CD4-positive, alpha-beta T cell (primary cell): ENCODE results near the gene GOLT1A. TPM values are rescaled to one million over a fixed set of nuclear protein-coding genes. Genes with fewer than 3 reads are reported as not detected.

Experiments used
- ATAC-seq: fragments of 200-7000 bp; cut with Tn5 transposase; one replicate; pipeline ENCODE4 v1.10.0; 2022; ENCODE audit warnings: mild to moderate bottlenecking; ENCODE audit not compliant: poor library complexity
- CTCF ChIA-PET: fragments of 350-600 bp; sonication (Branson Sonifier 250); formaldehyde crosslinking; loops from one replicate; lab custom pipeline; 2021; ENCODE audit warnings: antibody characterized with exemption, inconsistent platforms; lab: Charles Lee
- POLR2A ChIA-PET: fragments of 350-600 bp; sonication (Branson Sonifier 250); formaldehyde crosslinking; loops from one replicate; lab custom pipeline; 2021; ENCODE audit warnings: antibody characterized with exemption, inconsistent platforms; lab: Charles Lee
- DNase-seq, 14 experiments: peaks; one replicate each; pipeline ENCODE4 v3.0.0-alpha.2; 2013 to 2020; ENCODE audit warnings: mixed read lengths in 2 of 14
- H3K27ac ChIP-seq, 2 donors: one replicate each; pipeline versions ENCODE4 v1.5.1 to v1.7.0; 2013; ENCODE audit warnings: low read length in 2 of 2, low read depth in 1 of 2, mild to moderate bottlenecking in 1 of 2
- H3K27me3 ChIP-seq, 2 experiments: 1 replicate in 1 of 2; 2 replicates in 1 of 2; pipeline versions ENCODE4 v1.6.1 to v1.7.0; 2013; ENCODE audit warnings: low read length in 2 of 2, control low read depth in 1 of 2, mild to moderate bottlenecking in 1 of 2, moderate library complexity in 1 of 2; ENCODE audit not compliant: insufficient read depth in 2 of 2, control insufficient read depth in 1 of 2
- H3K36me3 ChIP-seq: one replicate; pipeline ENCODE4 v1.6.1; 2013; ENCODE audit warnings: low read length, control low read depth; ENCODE audit not compliant: insufficient read depth
- H3K4me1 ChIP-seq: one replicate; pipeline ENCODE4 v1.6.1; 2013; ENCODE audit warnings: low read length, control low read depth; ENCODE audit not compliant: insufficient read depth
- H3K4me3 ChIP-seq: one replicate; pipeline ENCODE4 v1.5.1; 2013; ENCODE audit warnings: mild to moderate bottlenecking, low read length, moderate library complexity
- H3K9me3 ChIP-seq, 2 experiments: 1 replicate in 1 of 2; 2 replicates in 1 of 2; pipeline versions ENCODE4 v1.6.1 to v1.7.0; 2013; ENCODE audit warnings: low read length in 2 of 2, mild to moderate bottlenecking in 2 of 2, control low read depth in 1 of 2, moderate library complexity in 1 of 2; ENCODE audit not compliant: control insufficient read depth in 1 of 2, insufficient read depth in 1 of 2
- H3K27ac Mint-ChIP-seq: one replicate; pipeline ENCODE4 v1.8.0; 2020; ENCODE audit warnings: mixed read lengths
- H3K27me3 Mint-ChIP-seq: one replicate; pipeline ENCODE4 v1.8.0; 2021; ENCODE audit warnings: mixed read lengths
- H3K36me3 Mint-ChIP-seq: one replicate; pipeline ENCODE4 v1.8.0; 2021; ENCODE audit warnings: low read depth, mixed read lengths
- H3K4me1 Mint-ChIP-seq: one replicate; pipeline ENCODE4 v1.8.0; 2021; ENCODE audit warnings: low read depth, mixed read lengths
- H3K4me3 Mint-ChIP-seq: one replicate; pipeline ENCODE4 v1.8.0; 2020; ENCODE audit warnings: mild to moderate bottlenecking, mixed read lengths
- H3K9me3 Mint-ChIP-seq: one replicate; pipeline ENCODE4 v1.8.0; 2020; ENCODE audit warnings: mixed read lengths
- intact Hi-C, 2 experiments: fragments of 100-400 bp; cut with DNase I in 1 of 2; cut with micrococcal nuclease in 1 of 2; formaldehyde crosslinking; loops; one replicate each; pipeline versions ENCODE4 v1.15.1 to v1.9.0; 2023 to 2025; cut with DNase I, micrococcal nuclease
- total RNA-seq, 174 experiments: library from RNA in 2 of 174; stranded (reverse) in 2 of 174; gene quantifications; one replicate each; pipeline ENCODE4 v1.2.3 and lab custom pipeline; 2021 to 2026
- TF ChIP-seq, protein P1 (sequence below): fragments of 200-600 bp; IDR thresholded peaks from one replicate; pipeline ENCODE4 v1.8.0; 2022; ENCODE audit warnings: antibody characterized with exemption, mild to moderate bottlenecking

GOLT1A gene
- total RNA-seq, 2 experiments from 2014 or later, result 0.30 TPM; not detected in 1

DNA sequence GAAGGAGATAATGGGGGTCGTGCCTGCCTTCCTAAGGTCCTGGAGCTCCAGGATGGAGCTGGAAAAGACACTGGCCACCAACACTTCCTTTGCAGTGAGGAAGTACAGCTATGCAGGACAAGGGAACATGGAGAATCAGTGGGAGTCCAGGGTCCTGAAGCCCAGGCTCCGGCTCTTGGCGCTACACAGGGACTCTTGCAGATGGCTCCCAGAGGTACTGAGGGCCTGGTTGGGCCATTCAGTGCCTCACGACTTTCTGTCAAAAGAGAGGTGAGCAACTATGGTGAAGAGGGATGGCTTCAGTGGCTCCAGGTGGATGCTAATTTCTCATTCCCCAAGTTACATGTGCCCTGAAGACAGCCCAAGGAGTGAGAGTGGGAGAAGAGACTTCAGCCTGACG lies 60.1 kb downstream of the GOLT1A start:
- no peaks in the 10 kb centered on the region for H3K36me3 ChIP-seq
- intact Hi-C loops, result loop anchor here in 1 of 2 experiments (10.0 kb wide), 1 partner anchor 651 kb away; no protein-coding TSS in a partner anchor
- H3K36me3 Mint-ChIP-seq, result no peaks in the 10 kb centered on the region
- TF ChIP-seq, protein P1, sequence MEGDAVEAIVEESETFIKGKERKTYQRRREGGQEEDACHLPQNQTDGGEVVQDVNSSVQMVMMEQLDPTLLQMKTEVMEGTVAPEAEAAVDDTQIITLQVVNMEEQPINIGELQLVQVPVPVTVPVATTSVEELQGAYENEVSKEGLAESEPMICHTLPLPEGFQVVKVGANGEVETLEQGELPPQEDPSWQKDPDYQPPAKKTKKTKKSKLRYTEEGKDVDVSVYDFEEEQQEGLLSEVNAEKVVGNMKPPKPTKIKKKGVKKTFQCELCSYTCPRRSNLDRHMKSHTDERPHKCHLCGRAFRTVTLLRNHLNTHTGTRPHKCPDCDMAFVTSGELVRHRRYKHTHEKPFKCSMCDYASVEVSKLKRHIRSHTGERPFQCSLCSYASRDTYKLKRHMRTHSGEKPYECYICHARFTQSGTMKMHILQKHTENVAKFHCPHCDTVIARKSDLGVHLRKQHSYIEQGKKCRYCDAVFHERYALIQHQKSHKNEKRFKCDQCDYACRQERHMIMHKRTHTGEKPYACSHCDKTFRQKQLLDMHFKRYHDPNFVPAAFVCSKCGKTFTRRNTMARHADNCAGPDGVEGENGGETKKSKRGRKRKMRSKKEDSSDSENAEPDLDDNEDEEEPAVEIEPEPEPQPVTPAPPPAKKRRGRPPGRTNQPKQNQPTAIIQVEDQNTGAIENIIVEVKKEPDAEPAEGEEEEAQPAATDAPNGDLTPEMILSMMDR, result no peak
- ATAC-seq (no peak), DNase-seq (peak in 1 of 14 experiments; percentile 8)
- no peaks in the 10 kb centered on the region for H3K9me3 Mint-ChIP-seq
- no peak overlapping the region for H3K4me3 ChIP-seq
- peaks cover 18% of the 10 kb centered on the region for H3K4me1 ChIP-seq
- ChIA-PET POLR2A (no interaction called here), CTCF (no interaction called here)
- H3K4me1 Mint-ChIP-seq, result peaks cover 11% of the 10 kb centered on the region
- no peak overlapping the region for H3K27ac Mint-ChIP-seq
- H3K27me3 Mint-ChIP-seq, result peaks cover 11% of the 10 kb centered on the region
- H3K4me3 Mint-ChIP-seq, result peak overlapping the region; percentile 54
- peaks cover 0 to 7% of the 10 kb centered on the region in 2 experiments for H3K27me3 ChIP-seq
- H3K27ac ChIP-seq, result no peak overlapping the region
- H3K9me3 ChIP-seq, result no peaks in the 10 kb centered on the region

DNA sequence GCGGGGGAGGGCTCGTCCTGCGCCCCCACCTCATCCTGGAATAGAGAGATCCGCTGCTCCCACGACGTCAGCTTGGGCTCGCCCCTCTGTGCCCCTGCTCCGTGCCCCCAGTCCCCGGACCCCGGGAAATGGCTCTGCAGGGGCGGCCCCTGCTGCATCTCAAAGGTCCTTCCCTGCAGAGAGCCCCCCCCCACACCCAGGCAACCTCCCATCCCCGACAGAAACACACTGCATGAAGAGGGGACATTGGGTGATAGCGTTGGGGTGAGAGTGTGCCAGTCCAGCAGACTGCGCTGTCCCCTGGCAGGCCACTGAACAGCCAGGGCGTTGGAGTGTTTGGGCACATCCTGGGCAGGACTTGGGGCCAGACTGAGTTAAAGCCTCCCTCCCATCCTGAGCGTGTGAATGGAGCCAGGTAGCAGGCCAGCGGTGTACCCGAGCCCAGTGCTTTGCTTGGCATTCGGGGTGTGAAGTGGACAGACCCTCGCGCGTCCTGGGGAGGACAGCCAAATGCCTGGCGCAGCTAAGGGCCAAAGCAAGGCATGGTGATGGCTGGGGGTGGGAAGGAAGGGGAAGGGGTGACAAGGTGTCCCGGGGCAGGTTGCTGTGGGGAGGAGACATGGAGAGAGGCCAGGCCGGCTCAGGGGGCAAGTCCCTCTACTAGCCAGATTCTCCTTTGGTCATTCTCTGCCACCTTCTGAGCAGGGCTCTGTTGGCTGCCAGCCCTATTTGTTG lies 61.3 kb downstream of the GOLT1A start:
- Histone ChIP-seq H3K4me1 (peaks cover 18% of the 10 kb centered on the region), H3K4me3 (peak overlapping the region; percentile 58), H3K27ac (no peak overlapping the region), H3K36me3 (no peaks in the 10 kb centered on the region), H3K9me3 (no peaks in the 10 kb centered on the region), H3K27me3 (peaks cover 0 to 7% of the 10 kb centered on the region in 2 experiments)
- Mint-ChIP-seq H3K4me1 (peaks cover 11% of the 10 kb centered on the region), H3K27ac (peak overlapping the region; percentile 49), H3K9me3 (no peaks in the 10 kb centered on the region), H3K27me3 (peaks cover 8% of the 10 kb centered on the region), H3K4me3 (peak overlapping the region; percentile 78), H3K36me3 (no peaks in the 10 kb centered on the region)
- intact Hi-C loops, result loop anchor here in 1 of 2 experiments (10.0 kb wide), 1 partner anchor 652 kb away; no protein-coding TSS in a partner anchor
- TF ChIP-seq, protein P1, result no peak
- ATAC-seq (peak; percentile 1), DNase-seq (peak in 1 of 14 experiments; percentile 10)
- ChIA-PET POLR2A (interaction anchor here (1.2 kb wide), 1 partner anchor 387 kb away, joined by 3 read pairs; the partner anchor contains the start of gene LAX1), CTCF (interaction anchor here (1.3 to 2.6 kb wide), 2 partner anchors 10 to 23 kb away, joined by 3 to 6 read pairs; no protein-coding TSS in a partner anchor)

DNA sequence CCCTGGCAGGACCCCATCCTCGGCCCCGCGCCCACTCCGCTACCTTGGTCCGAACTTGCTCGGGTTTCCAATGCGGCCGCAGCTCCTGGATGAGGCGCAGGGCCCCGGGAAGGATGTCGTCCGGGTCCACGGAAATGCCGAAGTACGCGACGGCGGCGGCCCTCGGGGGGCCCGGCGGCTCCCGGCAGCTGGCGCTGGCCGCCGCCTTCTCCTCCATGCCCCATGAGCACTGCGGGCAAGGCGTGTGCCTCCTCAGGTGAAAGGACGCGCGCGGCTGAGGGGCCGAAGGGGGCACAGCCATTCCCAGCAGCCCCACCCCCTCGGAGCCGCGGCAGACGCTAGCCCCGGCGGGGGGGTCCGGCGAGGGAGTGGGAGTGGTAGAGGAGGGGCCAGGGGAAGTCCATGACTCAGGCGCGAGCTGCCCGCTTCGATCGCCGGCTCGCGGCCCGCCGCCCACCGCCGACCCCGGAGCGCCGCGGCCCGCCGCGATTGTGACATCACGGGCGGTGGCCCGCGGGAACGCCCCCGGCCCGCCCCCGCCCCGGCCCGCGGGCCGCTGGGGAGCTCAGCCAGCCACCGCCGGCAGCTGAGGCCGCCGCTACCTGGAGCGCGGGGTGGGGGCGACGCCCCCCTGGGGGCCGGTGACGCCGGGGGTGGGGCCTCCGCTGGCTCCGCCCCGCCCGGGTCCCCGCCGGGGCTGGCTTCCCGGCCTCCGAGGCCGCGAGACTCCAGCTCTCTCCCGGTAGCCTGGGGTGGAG lies 62.1 kb downstream of the GOLT1A start, which contains the start of gene ETNK2:
ETNK2 (minus strand) TSS at position 493 of the 758 bp plus-strand sequence; CDS start at position 301, 192 bp downstream.
- POLR2A ChIA-PET, result interaction anchor here (0.7 to 1.2 kb wide), 4 partner anchors 14 to 387 kb away, joined by 3 read pairs; partner anchors contain the start of gene LAX1
- intact Hi-C loops, result loop anchor here in 1 of 2 experiments (10.0 kb wide), 1 partner anchor 653 kb away; no protein-coding TSS in a partner anchor
- Histone ChIP-seq H3K27me3 (peaks cover 0 to 7% of the 10 kb centered on the region in 2 experiments), H3K27ac (no peak within 1 kb of the TSS), H3K4me1 (peaks cover 18% of the 10 kb centered on the region), H3K36me3 (no peaks in the 10 kb centered on the region), H3K4me3 (peak within 1 kb of the TSS; percentile 65), H3K9me3 (no peaks in the 10 kb centered on the region)
- TF ChIP-seq, protein P1, result no peak
- Mint-ChIP-seq H3K4me1 (peaks cover 11% of the 10 kb centered on the region), H3K27me3 (peaks cover 6% of the 10 kb centered on the region), H3K36me3 (no peaks in the 10 kb centered on the region), H3K27ac (peak within 1 kb of the TSS; percentile 49), H3K9me3 (no peaks in the 10 kb centered on the region), H3K4me3 (peak within 1 kb of the TSS; percentile 81)
- peak; percentile 86 for ATAC-seq
- peak; percentile 22 to 81 (median 48) for DNase-seq
- CTCF ChIA-PET, result interaction anchor here (1.3 to 2.6 kb wide), 2 partner anchors 11 to 23 kb away, joined by 3 to 6 read pairs; no protein-coding TSS in a partner anchor
